ENCODE results near the gene CDON.
A peak's percentile ranks its signal among the peaks of the same experiment; 100 is the strongest.

The CDON gene

GRCh38 chr11:125941619-125942611 is 120.8 kb downstream of the CDON start:
- DNase-seq, result peak; percentile 75

GRCh38 chr11:125941267-125941618 is 121.4 kb downstream of the CDON start:
- no peak for DNase-seq

- DNase-seq, result no peak
Measured at GRCh38 chr11:125940145-125940544, 122.5 kb downstream of the CDON start.

GRCh38 chr11:125939081-125939521 is 123.6 kb downstream of the CDON start:
- no peak for DNase-seq

- no peak for DNase-seq
Measured at GRCh38 chr11:125938418-125938817, 124.2 kb downstream of the CDON start.

GRCh38 chr11:125935618-125936199 is 127.0 kb downstream of the CDON start:
- DNase-seq, result no peak

GRCh38 chr11:125935056-125935455 is 127.6 kb downstream of the CDON start:
- no peak for DNase-seq

GRCh38 chr11:125934473-125934872 is 128.2 kb downstream of the CDON start:
- no peak for DNase-seq

- no peak for DNase-seq
Measured at GRCh38 chr11:125933030-125933813, 129.4 kb downstream of the CDON start.

GRCh38 chr11:125932301-125932700 is 130.4 kb downstream of the CDON start:
- DNase-seq, result no peak

- DNase-seq, result no peak
Measured at GRCh38 chr11:125931668-125932067, 131.0 kb downstream of the CDON start.

- DNase-seq, result no peak
Measured at GRCh38 chr11:125931116-125931515, 131.6 kb downstream of the CDON start.

- no peak for DNase-seq
Measured at GRCh38 chr11:125930076-125930450, 132.6 kb downstream of the CDON start.

- no peak for DNase-seq
Measured at GRCh38 chr11:125929445-125930075, 133.1 kb downstream of the CDON start.

GRCh38 chr11:125926682-125927081 is 136.0 kb downstream of the CDON start:
- no peak for DNase-seq

GRCh38 chr11:125925804-125926203 is 136.9 kb downstream of the CDON start:
- no peak for DNase-seq

- DNase-seq, result no peak
Measured at GRCh38 chr11:125925247-125925740, 137.4 kb downstream of the CDON start.

- DNase-seq, result no peak
Measured at GRCh38 chr11:125924384-125925007, 138.2 kb downstream of the CDON start.

- no peak for DNase-seq
Measured at GRCh38 chr11:125923633-125924032, 139.0 kb downstream of the CDON start.

- DNase-seq, result peak; percentile 30
Measured at GRCh38 chr11:125923012-125923579, 139.6 kb downstream of the CDON start.

GRCh38 chr11:125922156-125922555 is 140.5 kb downstream of the CDON start:
- no peak for DNase-seq

GRCh38 chr11:125921042-125921441 is 141.6 kb downstream of the CDON start:
- DNase-seq, result no peak

Data from NCI-H524 treated with DMSO at 0.1 percent for 48 hours (cell line).